GM12878 (cell line): ENCODE data around the gene TCF12.

Experiments
- CBFB ChIP-seq: IDR thresholded peaks from 2 replicates; pipeline ENCODE4 v1.6.1; 2016; ENCODE audit warnings: antibody characterized with exemption, low read depth
- CBX5 ChIP-seq: sonication (generic); IDR thresholded peaks from 2 replicates; pipeline ENCODE4 v1.6.1; 2016; ENCODE audit warnings: low read depth, moderate library complexity, mild to moderate bottlenecking, inconsistent platforms
- CTCF ChIP-seq, 3 experiments: IDR thresholded peaks in 2 of 3; conservative IDR thresholded peaks in 1 of 3; 2 replicates each; pipeline ENCODE4 v1.5.1; 2011; ENCODE audit warnings: low read depth in 3 of 3, low read length in 3 of 3, mild to moderate bottlenecking in 3 of 3, control low read depth in 2 of 3, moderate library complexity in 2 of 3, inconsistent platforms in 1 of 3, mixed read lengths in 1 of 3; ENCODE audit not compliant: control insufficient read depth in 2 of 3, insufficient read depth in 1 of 3; ENCODE audit errors: extremely low read depth in 1 of 3
- EP300 ChIP-seq, 2 experiments: fragments of 150-350 bp in 1 of 2; IDR thresholded peaks; 2 replicates each; pipeline ENCODE4 v1.6.1; 2011 to 2012; ENCODE audit warnings: low read depth in 2 of 2, low read length in 2 of 2, borderline replicate concordance in 1 of 2, improper control_type of control experiment in 1 of 2, inconsistent platforms in 1 of 2; ENCODE audit not compliant: control insufficient read depth in 1 of 2
- EZH2 ChIP-seq: IDR thresholded peaks from 2 replicates; pipeline ENCODE4 v1.6.1; 2012; ENCODE audit warnings: low read depth, mild to moderate bottlenecking, control low read depth, inconsistent platforms, low read length, borderline replicate concordance; ENCODE audit not compliant: control insufficient read depth
- HDAC2 ChIP-seq: fragments of 200-600 bp; sonication (generic); IDR thresholded peaks from 2 replicates; pipeline ENCODE4 v1.6.1; 2017
- JUND ChIP-seq: IDR thresholded peaks from 2 replicates; pipeline ENCODE4 v1.6.1; 2012; ENCODE audit warnings: low read depth, mild to moderate bottlenecking, low read length, improper control_type of control experiment, moderate library complexity
- POLR2AphosphoS2 ChIP-seq: IDR thresholded peaks from 2 replicates; pipeline ENCODE4 v1.6.1; 2011; ENCODE audit warnings: low read depth, mild to moderate bottlenecking, low read length, improper control_type of control experiment, moderate library complexity
- POLR2AphosphoS5 ChIP-seq: IDR thresholded peaks from 2 replicates; pipeline ENCODE4 v1.6.1; 2011; ENCODE audit warnings: mild to moderate bottlenecking, low read length, inconsistent platforms
- SP1 ChIP-seq: IDR thresholded peaks from one replicate; pipeline ENCODE4 v1.6.1; 2011; ENCODE audit warnings: low read depth, low read length
- TBL1XR1 ChIP-seq: IDR thresholded peaks from 2 replicates; pipeline ENCODE4 v1.6.1; 2012; ENCODE audit warnings: low read depth, low read length, improper control_type of control experiment
- ZNF207 ChIP-seq: fragments of 450-650 bp; IDR thresholded peaks from 2 replicates; pipeline ENCODE4 v1.6.1; 2014; ENCODE audit warnings: antibody characterized with exemption, mild to moderate bottlenecking, borderline replicate concordance
- ZNF24 ChIP-seq: fragments of 450-650 bp; IDR thresholded peaks from 2 replicates; pipeline ENCODE4 v1.6.1; 2017; ENCODE audit warnings: antibody characterized with exemption, mild to moderate bottlenecking

GRCh38 chr15:57328897-57329296 is 410.5 kb downstream of the TCF12 start:
- TF ChIP-seq CBFB = no peak
- no peak for TF ChIP-seq CTCF (IDR thresholded peaks at IDR 0.05 in 2 of 3, conservative IDR thresholded peaks at IDR 0.05 in 1 of 3; ENCODE audit: control insufficient read depth in 2 of 3, extremely low read depth in 1 of 3, insufficient read depth in 1 of 3, low read depth in 3 of 3, low read length in 3 of 3)
- no peak for TF ChIP-seq SP1
- no peak for TF ChIP-seq CBX5
- TF ChIP-seq ZNF24 = no peak
- no peak for TF ChIP-seq JUND
- no peak for TF ChIP-seq POLR2AphosphoS2
- no peak for TF ChIP-seq HDAC2
- TF ChIP-seq ZNF207 = no peak
- TF ChIP-seq EP300 (IDR thresholded peaks at IDR 0.05; ENCODE audit: borderline replicate concordance in 1 of 2, control insufficient read depth in 1 of 2, low read depth in 2 of 2, low read length in 2 of 2) = no peak
- TF ChIP-seq EZH2 = no peak
- TF ChIP-seq POLR2AphosphoS5 = no peak
- no peak for TF ChIP-seq TBL1XR1
